VCaP (cell line): ENCODE measurements around the gene RPL39.
A peak's percentile ranks its signal among the peaks of the same experiment; 100 is the strongest.

ENCODE experiments used
- H3K27ac ChIP-seq: fragments of 450-650 bp; 2 replicates; pipeline ENCODE4 v1.5.1; 2017
- CTCF ChIP-seq: fragments of 450-650 bp; conservative IDR thresholded peaks from 2 replicates; pipeline ENCODE4 v1.5.1; 2017; ENCODE audit warnings: mild to moderate bottlenecking, moderate library complexity

RPL39 gene

DNA sequence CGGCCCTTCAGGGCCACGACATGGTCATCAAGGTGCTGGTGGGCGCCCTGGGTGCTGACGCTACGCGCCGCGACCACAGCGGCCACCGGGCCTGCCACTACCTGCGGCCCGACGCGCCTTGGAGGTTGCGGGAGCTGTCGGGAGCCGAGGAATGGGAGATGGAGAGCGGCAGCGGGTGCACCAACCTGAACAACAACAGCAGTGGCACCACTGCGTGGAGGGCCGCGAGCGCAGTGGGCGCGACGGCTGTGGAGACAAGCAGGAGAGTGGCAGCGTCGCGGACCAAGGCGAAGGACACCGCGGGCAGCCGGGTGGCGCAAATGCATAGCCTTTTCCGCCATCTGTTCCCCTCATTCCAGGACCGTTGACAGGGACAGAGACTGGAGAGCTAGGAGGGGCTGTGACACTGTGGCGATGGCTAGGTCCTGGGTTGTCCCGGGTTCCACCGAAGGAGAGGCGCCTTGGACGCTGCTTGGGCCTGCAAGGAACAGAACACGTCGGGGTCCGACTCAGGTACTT lies 32.1 kb downstream of the RPL39 start:
- TF ChIP-seq CTCF, result no peak
- no peak overlapping the region for H3K27ac ChIP-seq

DNA sequence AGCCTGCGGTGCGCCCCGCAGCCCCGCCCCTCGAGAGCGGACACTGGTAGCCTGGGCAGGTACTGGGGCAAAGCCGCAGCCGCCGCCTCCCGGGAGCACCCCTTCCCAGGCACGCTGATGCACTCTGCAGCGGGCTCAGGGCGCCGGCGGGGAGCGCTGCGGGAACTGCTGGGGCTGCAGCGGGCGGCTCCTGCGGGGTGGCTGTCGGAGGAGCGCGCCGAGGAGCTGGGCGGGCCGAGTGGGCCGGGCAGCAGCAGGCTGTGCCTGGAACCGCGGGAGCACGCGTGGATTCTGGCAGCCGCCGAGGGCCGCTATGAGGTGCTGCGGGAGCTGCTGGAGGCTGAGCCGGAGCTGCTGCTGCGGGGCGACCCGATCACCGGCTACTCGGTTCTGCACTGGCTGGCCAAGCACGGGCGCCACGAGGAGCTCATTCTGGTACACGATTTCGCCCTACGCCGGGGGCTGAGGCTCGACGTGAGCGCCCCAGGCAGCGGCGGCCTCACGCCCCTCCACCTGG lies 32.6 kb downstream of the RPL39 start:
- H3K27ac ChIP-seq, result peak overlapping the region; percentile 57
- no peak for TF ChIP-seq CTCF

GRCh38 chrX:119757979-119758730 lies 33.3 kb downstream of the RPL39 start, which contains the start of gene SOWAHD:
Gene SOWAHD, plus strand, starts transcription at chrX:119758588. Its CDS starts 80 bp downstream, at chrX:119758668.
- TF ChIP-seq CTCF, result no peak
- H3K27ac ChIP-seq, result peak within 1 kb of the TSS; percentile 57

DNA sequence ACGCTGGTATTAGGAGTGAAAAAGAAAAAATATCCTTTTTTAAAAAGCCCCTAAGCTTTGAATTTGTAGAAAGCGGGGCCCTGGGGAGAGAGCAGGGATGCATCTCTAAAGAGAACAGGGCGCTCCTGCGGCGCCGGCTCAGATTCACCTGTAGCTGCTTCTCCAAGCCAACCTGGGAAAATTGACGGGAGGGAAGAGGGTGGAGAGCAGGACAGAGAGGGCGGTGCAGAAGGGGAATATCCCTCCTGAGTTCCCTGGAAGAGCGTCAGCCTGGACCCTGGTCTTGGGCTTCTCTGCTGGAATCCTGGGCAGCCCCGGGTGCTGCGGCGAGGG lies 33.8 kb downstream of the RPL39 start:
- peak overlapping the region; percentile 57 for H3K27ac ChIP-seq
- TF ChIP-seq CTCF, result no peak

DNA sequence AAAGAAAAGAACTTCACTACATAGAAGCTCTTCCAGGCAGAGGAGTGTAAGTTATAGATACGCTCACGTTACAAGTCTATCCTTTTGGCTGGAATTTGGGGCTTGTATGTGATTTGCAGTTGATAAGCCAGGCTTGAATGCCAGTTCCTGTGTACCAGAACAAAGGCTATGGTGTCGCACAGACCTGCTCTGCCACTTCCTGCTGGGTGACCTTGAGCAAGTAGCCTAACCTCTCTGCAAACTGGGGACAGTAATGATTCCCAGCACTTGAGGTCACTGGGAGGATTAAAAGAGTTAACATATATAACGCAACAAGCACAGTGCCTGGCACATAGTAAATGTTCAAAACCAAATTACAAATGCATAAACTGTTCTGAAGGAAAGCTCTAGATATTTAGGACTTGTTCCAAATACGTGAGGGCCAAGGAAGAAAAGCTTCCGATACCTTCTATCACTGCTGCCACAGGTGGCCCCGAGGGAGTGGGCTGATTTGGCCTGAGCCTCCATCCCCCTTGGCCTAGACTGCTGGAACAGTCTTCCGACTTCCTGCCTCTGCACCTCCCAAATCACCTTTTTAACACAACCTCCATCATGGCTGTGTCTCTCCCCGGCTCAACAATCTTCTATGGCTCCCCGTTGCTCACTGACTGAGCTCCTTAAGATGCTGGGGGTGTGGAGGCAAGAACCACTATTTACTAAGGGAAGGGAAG lies 34.3 kb downstream of the RPL39 start:
- H3K27ac ChIP-seq, result peak overlapping the region; percentile 57
- no peak for TF ChIP-seq CTCF

GRCh38 chrX:119755981-119756533 lies 35.4 kb downstream of the RPL39 start:
- peak overlapping the region; percentile 57 for H3K27ac ChIP-seq
- no peak for TF ChIP-seq CTCF

- no peak overlapping the region for H3K27ac ChIP-seq
- TF ChIP-seq CTCF, result peak; percentile 44
Observed at GRCh38 chrX:119753639-119754257, 37.7 kb downstream of the RPL39 start.
